Neural cell (in vitro differentiated cells): ENCODE measurements around the gene TBL1X.

Source experiments
- EP300 ChIP-seq: fragments of 450-650 bp; conservative IDR thresholded peaks from 2 replicates; pipeline ENCODE4 v1.6.1; 2014; ENCODE audit warnings: antibody characterized with exemption, mild to moderate bottlenecking, moderate library complexity; ENCODE audit not compliant: poor library complexity, severe bottlenecking
- EZH2 ChIP-seq: fragments of 200-600, 300-800 bp; shearing (Covaris generic), sonication (generic); IDR thresholded peaks from 2 replicates; pipeline ENCODE4 v1.6.1; 2014; ENCODE audit warnings: antibody characterized with exemption, low read length, borderline replicate concordance, mild to moderate bottlenecking; ENCODE audit not compliant: insufficient read depth, poor library complexity, severe bottlenecking
- MXI1 ChIP-seq: fragments of 450-650 bp; conservative IDR thresholded peaks from 2 replicates; pipeline ENCODE4 v1.6.1; 2014; ENCODE audit warnings: antibody characterized with exemption, mild to moderate bottlenecking; ENCODE audit not compliant: poor library complexity, severe bottlenecking
- RAD21 ChIP-seq: fragments of 450-650 bp; conservative IDR thresholded peaks from 2 replicates; pipeline ENCODE4 v1.6.1; 2014; ENCODE audit warnings: antibody characterized with exemption, mild to moderate bottlenecking, moderate library complexity
- SMC3 ChIP-seq: fragments of 450-650 bp; conservative IDR thresholded peaks from 2 replicates; pipeline ENCODE4 v1.6.1; 2014; ENCODE audit warnings: antibody characterized with exemption, mild to moderate bottlenecking, moderate library complexity; ENCODE audit not compliant: poor library complexity
- TF ChIP-seq, protein P1 (sequence below): fragments of 450-650 bp; IDR thresholded peaks from 2 replicates; pipeline ENCODE4 v1.5.1; 2014; ENCODE audit warnings: antibody characterized with exemption, mild to moderate bottlenecking, moderate library complexity; ENCODE audit not compliant: poor library complexity, severe bottlenecking

DNA sequence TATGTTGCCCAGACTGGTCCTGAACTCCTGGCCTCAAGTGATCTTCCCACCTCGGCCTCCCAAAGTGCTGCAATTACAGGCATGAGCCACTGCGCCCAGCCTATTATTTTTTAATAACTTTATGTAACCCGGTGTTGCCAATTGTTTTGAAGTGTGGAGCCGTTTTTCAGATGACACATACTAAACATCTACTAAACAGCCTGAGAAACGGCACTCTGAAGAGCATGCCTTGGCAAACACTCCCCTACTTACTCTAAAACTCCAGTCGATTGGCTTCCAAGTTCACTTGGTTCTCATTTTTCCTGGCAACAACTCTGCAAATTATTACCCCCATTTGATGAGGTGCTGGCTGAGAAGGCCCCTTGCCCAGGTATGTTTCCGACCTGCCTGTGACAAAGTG, 169.7 kb downstream of the TBL1X start:
- TF ChIP-seq, protein P1, sequence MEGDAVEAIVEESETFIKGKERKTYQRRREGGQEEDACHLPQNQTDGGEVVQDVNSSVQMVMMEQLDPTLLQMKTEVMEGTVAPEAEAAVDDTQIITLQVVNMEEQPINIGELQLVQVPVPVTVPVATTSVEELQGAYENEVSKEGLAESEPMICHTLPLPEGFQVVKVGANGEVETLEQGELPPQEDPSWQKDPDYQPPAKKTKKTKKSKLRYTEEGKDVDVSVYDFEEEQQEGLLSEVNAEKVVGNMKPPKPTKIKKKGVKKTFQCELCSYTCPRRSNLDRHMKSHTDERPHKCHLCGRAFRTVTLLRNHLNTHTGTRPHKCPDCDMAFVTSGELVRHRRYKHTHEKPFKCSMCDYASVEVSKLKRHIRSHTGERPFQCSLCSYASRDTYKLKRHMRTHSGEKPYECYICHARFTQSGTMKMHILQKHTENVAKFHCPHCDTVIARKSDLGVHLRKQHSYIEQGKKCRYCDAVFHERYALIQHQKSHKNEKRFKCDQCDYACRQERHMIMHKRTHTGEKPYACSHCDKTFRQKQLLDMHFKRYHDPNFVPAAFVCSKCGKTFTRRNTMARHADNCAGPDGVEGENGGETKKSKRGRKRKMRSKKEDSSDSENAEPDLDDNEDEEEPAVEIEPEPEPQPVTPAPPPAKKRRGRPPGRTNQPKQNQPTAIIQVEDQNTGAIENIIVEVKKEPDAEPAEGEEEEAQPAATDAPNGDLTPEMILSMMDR = no peak
- TF ChIP-seq EP300 (no peak), MXI1 (no peak), SMC3 (no peak), RAD21 (no peak), EZH2 (no peak)
